Measurements from ENCODE around the gene AAK1. TPM values are rescaled to one million over a fixed set of nuclear protein-coding genes. Genes with fewer than 3 reads are reported as not detected.

AAK1 gene
- polyA plus RNA-seq, 1 donor from 2014 or later: 26.7 TPM

- Histone ChIP-seq H2AFZ (ENCODE audit: low read depth, low read length) (no peak overlapping the region), H3K79me2 (replicated peaks; ENCODE audit: insufficient read depth, low read length) (no peaks in the 10 kb centered on the region), H3K27me3 (ENCODE audit: insufficient read depth, low read depth, low read length) (no peaks in the 10 kb centered on the region), H3K36me3 (ENCODE audit: insufficient read depth, low read length) (no peaks in the 10 kb centered on the region), H3K4me2 (ENCODE audit: low read length) (no peak overlapping the region), H3F3A (ENCODE audit: insufficient read depth, low read length, poor library complexity, severe bottlenecking) (no peaks in the 10 kb centered on the region), H4K20me1 (ENCODE audit: insufficient read depth) (no peaks in the 10 kb centered on the region), H3K9me2 (ENCODE audit: insufficient read depth, low read length) (no peaks in the 10 kb centered on the region), H3K9ac (ENCODE audit: low read length) (no peak overlapping the region), H3K27ac (ENCODE audit: low read length) (no peak overlapping the region), H3K4me3 (ENCODE audit: low read length) (no peak overlapping the region), H3K9me3 (ENCODE audit: low read length) (no peaks in the 10 kb centered on the region)
- TF ChIP-seq, protein P1, sequence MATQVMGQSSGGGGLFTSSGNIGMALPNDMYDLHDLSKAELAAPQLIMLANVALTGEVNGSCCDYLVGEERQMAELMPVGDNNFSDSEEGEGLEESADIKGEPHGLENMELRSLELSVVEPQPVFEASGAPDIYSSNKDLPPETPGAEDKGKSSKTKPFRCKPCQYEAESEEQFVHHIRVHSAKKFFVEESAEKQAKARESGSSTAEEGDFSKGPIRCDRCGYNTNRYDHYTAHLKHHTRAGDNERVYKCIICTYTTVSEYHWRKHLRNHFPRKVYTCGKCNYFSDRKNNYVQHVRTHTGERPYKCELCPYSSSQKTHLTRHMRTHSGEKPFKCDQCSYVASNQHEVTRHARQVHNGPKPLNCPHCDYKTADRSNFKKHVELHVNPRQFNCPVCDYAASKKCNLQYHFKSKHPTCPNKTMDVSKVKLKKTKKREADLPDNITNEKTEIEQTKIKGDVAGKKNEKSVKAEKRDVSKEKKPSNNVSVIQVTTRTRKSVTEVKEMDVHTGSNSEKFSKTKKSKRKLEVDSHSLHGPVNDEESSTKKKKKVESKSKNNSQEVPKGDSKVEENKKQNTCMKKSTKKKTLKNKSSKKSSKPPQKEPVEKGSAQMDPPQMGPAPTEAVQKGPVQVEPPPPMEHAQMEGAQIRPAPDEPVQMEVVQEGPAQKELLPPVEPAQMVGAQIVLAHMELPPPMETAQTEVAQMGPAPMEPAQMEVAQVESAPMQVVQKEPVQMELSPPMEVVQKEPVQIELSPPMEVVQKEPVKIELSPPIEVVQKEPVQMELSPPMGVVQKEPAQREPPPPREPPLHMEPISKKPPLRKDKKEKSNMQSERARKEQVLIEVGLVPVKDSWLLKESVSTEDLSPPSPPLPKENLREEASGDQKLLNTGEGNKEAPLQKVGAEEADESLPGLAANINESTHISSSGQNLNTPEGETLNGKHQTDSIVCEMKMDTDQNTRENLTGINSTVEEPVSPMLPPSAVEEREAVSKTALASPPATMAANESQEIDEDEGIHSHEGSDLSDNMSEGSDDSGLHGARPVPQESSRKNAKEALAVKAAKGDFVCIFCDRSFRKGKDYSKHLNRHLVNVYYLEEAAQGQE (IDR thresholded peaks at IDR 0.05; ENCODE audit: borderline replicate concordance): no peak
These were observed 96.9 kb downstream of the AAK1 start for GRCh38 chr2:69546646-69547045.

DNA sequence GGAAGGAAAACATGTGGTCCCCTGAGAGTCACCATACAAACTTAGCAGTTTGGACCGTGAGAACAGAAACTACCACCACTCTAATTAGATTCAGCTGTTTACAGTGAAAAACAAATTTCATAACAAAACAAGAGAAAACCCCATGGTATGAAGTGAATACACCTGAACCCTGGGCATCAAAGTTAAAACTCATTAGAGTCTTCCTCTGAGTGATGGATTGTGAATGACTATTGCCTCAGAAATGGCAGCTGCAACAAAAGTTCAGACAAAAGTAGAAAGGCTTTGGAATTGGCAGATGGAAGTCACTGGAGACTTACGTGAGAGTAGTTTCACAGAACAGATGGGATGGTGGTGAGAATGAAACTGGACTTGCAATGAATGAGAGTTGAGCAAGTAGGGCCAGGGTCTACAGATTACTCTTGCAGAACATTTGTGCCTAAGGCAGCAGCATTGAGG is 98.0 kb downstream of the AAK1 start:
- Histone ChIP-seq H3F3A (ENCODE audit: insufficient read depth, low read length, poor library complexity, severe bottlenecking) (no peaks in the 10 kb centered on the region), H2AFZ (ENCODE audit: low read depth, low read length) (no peak overlapping the region), H3K9ac (ENCODE audit: low read length) (no peak overlapping the region), H3K9me2 (ENCODE audit: insufficient read depth, low read length) (no peaks in the 10 kb centered on the region), H3K9me3 (ENCODE audit: low read length) (no peaks in the 10 kb centered on the region), H3K27me3 (ENCODE audit: insufficient read depth, low read depth, low read length) (no peaks in the 10 kb centered on the region), H3K79me2 (replicated peaks; ENCODE audit: insufficient read depth, low read length) (no peaks in the 10 kb centered on the region), H3K36me3 (ENCODE audit: insufficient read depth, low read length) (no peaks in the 10 kb centered on the region), H3K27ac (ENCODE audit: low read length) (no peak overlapping the region), H3K4me3 (ENCODE audit: low read length) (no peak overlapping the region), H3K4me2 (ENCODE audit: low read length) (no peak overlapping the region), H4K20me1 (ENCODE audit: insufficient read depth) (no peaks in the 10 kb centered on the region)
- no peak for TF ChIP-seq MXI1 (conservative IDR thresholded peaks at IDR 0.05; ENCODE audit: poor library complexity, severe bottlenecking)
- no peak for TF ChIP-seq RAD21 (conservative IDR thresholded peaks at IDR 0.05)
- TF ChIP-seq EP300 (conservative IDR thresholded peaks at IDR 0.05; ENCODE audit: poor library complexity, severe bottlenecking): no peak
- TF ChIP-seq, protein P2, sequence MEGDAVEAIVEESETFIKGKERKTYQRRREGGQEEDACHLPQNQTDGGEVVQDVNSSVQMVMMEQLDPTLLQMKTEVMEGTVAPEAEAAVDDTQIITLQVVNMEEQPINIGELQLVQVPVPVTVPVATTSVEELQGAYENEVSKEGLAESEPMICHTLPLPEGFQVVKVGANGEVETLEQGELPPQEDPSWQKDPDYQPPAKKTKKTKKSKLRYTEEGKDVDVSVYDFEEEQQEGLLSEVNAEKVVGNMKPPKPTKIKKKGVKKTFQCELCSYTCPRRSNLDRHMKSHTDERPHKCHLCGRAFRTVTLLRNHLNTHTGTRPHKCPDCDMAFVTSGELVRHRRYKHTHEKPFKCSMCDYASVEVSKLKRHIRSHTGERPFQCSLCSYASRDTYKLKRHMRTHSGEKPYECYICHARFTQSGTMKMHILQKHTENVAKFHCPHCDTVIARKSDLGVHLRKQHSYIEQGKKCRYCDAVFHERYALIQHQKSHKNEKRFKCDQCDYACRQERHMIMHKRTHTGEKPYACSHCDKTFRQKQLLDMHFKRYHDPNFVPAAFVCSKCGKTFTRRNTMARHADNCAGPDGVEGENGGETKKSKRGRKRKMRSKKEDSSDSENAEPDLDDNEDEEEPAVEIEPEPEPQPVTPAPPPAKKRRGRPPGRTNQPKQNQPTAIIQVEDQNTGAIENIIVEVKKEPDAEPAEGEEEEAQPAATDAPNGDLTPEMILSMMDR (IDR thresholded peaks at IDR 0.05; ENCODE audit: poor library complexity, severe bottlenecking): no peak
- no peak for TF ChIP-seq TAF1 (IDR thresholded peaks at IDR 0.05; ENCODE audit: low read depth)
- TF ChIP-seq POLR2AphosphoS5 (IDR thresholded peaks at IDR 0.05): no peak
- TF ChIP-seq, protein P1 (IDR thresholded peaks at IDR 0.05; ENCODE audit: borderline replicate concordance): no peak
- TF ChIP-seq SMC3 (conservative IDR thresholded peaks at IDR 0.05; ENCODE audit: poor library complexity): no peak
- TF ChIP-seq EZH2 (IDR thresholded peaks at IDR 0.05; ENCODE audit: borderline replicate concordance, insufficient read depth, low read length, poor library complexity, severe bottlenecking): no peak

Data from neural cell (in vitro differentiated cells).